Stimulated activated CD4-positive, alpha-beta T cell treated with anti-CD3 and anti-CD28 coated beads, Interleukin-12 subunit alpha, Interleukin-12 subunit beta, amount 100 ng/mL, for 24 hours (primary cell): ENCODE measurements around the gene TMEM178B.

Experiments used
- DNase-seq, 2 experiments: peaks; one replicate each; pipeline ENCODE4 v3.0.0-alpha.2; 2020; ENCODE audit warnings: low read depth in 2 of 2

Gene TMEM178B

GRCh38 chr7:141263983-141264382, 190.1 kb downstream of the TMEM178B start:
- no peak for DNase-seq

- no peak for DNase-seq
These were observed 190.6 kb downstream of the TMEM178B start for GRCh38 chr7:141264511-141264910.

GRCh38 chr7:141265668-141266067, 191.8 kb downstream of the TMEM178B start:
- no peak for DNase-seq

- DNase-seq, result no peak
These were observed 194.8 kb downstream of the TMEM178B start for GRCh38 chr7:141268614-141269013.

GRCh38 chr7:141271451-141271850, 197.6 kb downstream of the TMEM178B start:
- no peak for DNase-seq

GRCh38 chr7:141272417-141272816, 198.6 kb downstream of the TMEM178B start:
- DNase-seq, result no peak

GRCh38 chr7:141275350-141275749, 201.5 kb downstream of the TMEM178B start:
- DNase-seq, result no peak

GRCh38 chr7:141276031-141276430, 202.2 kb downstream of the TMEM178B start:
- DNase-seq, result no peak

- DNase-seq, result no peak
These were observed 206.2 kb downstream of the TMEM178B start for GRCh38 chr7:141280100-141280499.

GRCh38 chr7:141281311-141281710, 207.4 kb downstream of the TMEM178B start:
- DNase-seq, result no peak

GRCh38 chr7:141286522-141286921, 212.7 kb downstream of the TMEM178B start:
- no peak for DNase-seq

- DNase-seq, result no peak
These were observed 214.1 kb downstream of the TMEM178B start for GRCh38 chr7:141287936-141288335.

- DNase-seq, result no peak
These were observed 214.8 kb downstream of the TMEM178B start for GRCh38 chr7:141288626-141289025.

- no peak for DNase-seq
These were observed 216.5 kb downstream of the TMEM178B start for GRCh38 chr7:141290365-141290764.

- DNase-seq, result no peak
These were observed 217.1 kb downstream of the TMEM178B start for GRCh38 chr7:141290973-141291372.

GRCh38 chr7:141291541-141291940, 217.7 kb downstream of the TMEM178B start:
- no peak for DNase-seq

- DNase-seq, result no peak
These were observed 220.4 kb downstream of the TMEM178B start for GRCh38 chr7:141294143-141294829.

- DNase-seq, result no peak
These were observed 221.6 kb downstream of the TMEM178B start for GRCh38 chr7:141295367-141295895.

GRCh38 chr7:141300816-141301215, 227.0 kb downstream of the TMEM178B start:
- no peak for DNase-seq

GRCh38 chr7:141301544-141301943, 227.7 kb downstream of the TMEM178B start:
- DNase-seq, result no peak

GRCh38 chr7:141302617-141303016, 228.8 kb downstream of the TMEM178B start:
- no peak for DNase-seq

- DNase-seq, result no peak
These were observed 230.4 kb downstream of the TMEM178B start for GRCh38 chr7:141304291-141304690.

GRCh38 chr7:141306081-141306480, 232.2 kb downstream of the TMEM178B start:
- DNase-seq, result no peak

GRCh38 chr7:141312395-141312794, 238.5 kb downstream of the TMEM178B start:
- DNase-seq, result no peak
